ENCODE data around the gene ADGRG4.

Gene ADGRG4

DNA sequence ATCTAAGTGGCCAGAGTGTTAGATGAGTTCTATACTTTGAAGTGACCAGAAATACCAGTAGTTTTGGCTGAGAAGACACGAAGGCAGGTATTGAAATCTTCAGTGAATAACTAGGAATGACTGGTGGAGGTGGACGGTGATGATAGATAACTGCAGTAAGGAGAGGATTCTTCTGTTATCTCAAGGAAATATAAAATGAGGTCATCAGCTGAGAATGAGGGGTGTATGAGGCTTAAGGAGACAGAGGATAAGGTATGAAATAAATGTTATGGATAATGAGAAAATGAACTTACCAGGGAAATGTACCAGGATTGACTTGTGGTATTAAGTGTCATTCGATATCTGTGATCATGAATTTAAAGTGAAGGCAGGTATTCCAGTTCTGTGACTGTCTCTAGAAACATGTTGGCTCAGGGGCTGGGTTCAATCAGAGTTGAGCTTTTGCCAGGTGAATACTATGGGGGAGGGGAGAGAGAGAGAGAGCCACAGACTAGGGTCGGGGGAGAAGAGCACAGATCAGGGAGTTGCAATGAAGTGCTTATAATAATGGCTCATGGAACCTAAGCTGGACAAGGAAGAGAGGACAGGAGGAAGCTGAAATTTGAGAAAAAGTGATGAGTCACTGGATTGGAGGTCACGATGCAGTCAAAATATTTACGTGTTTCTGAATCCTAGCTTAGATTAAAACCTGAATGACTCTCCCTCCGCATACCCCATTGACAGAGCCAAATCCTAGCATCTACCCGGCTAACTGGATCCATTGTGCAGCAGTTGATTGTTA lies 149.5 kb downstream of the ADGRG4 start:
- WGBS, 2 experiments, result 82 to 86% methylated on average over 7 of the region's 8 CpGs
- Histone ChIP-seq H3K36me3 (ENCODE audit: control insufficient read depth, insufficient read depth, low read length) (no peaks in the 10 kb centered on the region), H3K4me1 (ENCODE audit: control insufficient read depth, insufficient read depth, low read length) (no peaks in the 10 kb centered on the region), H3K27ac (ENCODE audit: insufficient read depth, low read depth, low read length, poor library complexity, severe bottlenecking) (no peak overlapping the region), H3K27me3 (ENCODE audit: control insufficient read depth, insufficient read depth, low read length, poor library complexity, severe bottlenecking) (no peaks in the 10 kb centered on the region), H3K9me3 (ENCODE audit: control insufficient read depth, low read length) (no peaks in the 10 kb centered on the region), H3K4me3 (ENCODE audit: insufficient read depth, low read depth, low read length) (no peak overlapping the region)

DNA sequence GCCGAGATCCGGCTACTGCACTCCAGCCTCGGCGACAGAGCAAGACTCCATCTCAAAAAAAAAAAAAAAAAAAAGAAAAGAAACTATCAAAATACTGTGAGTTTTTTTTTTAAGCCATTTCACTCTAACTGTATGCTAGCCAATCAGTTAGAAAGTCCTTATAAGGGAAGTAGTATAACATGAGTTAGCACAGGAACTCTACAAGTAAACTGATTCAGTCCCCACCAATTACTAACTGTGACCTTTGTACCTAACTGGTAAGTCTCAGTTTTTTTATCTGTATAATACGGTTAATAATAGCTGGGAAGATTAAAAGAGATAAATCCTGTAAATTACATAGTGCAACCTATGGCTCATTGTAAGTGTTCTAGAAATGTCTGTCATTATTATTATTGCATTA lies 151.9 kb downstream of the ADGRG4 start:
- WGBS, 2 experiments, result 80 to 100% methylated on average over 2 to 4 of the region's 5 CpGs
- H3K4me1 ChIP-seq (ENCODE audit: control insufficient read depth, insufficient read depth, low read length), result no peaks in the 10 kb centered on the region
- H3K9me3 ChIP-seq (ENCODE audit: control insufficient read depth, low read length), result no peaks in the 10 kb centered on the region

DNA sequence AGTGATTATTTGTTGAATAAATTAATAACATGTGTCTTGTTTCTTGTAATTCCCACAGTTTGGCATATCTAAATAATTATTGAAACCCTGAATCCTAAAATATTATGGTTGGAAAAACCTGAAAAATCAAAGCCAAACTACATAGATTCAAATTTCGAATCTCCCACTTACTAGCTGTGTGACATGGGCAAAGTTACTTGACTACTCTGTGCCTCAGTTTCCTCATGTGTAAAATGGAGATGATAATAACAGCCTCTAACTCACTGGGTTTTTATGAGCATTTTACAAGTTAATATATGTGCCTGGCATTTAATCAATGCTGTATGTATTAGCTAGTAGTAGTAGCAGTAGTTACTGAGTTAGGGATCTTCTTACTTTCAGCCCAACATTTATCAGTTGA lies 152.4 kb downstream of the ADGRG4 start:
- H3K4me3 ChIP-seq (ENCODE audit: insufficient read depth, low read depth, low read length), result no peak overlapping the region
- WGBS, 2 experiments, result no CpG with 5 or more reads among the region's 1 CpG
- no peaks in the 10 kb centered on the region for H3K4me1 ChIP-seq (ENCODE audit: control insufficient read depth, insufficient read depth, low read length)
- H3K36me3 ChIP-seq (ENCODE audit: control insufficient read depth, insufficient read depth, low read length), result no peaks in the 10 kb centered on the region
- no peaks in the 10 kb centered on the region for H3K27me3 ChIP-seq (ENCODE audit: control insufficient read depth, insufficient read depth, low read length, poor library complexity, severe bottlenecking)
- no peak overlapping the region for H3K27ac ChIP-seq (ENCODE audit: insufficient read depth, low read depth, low read length, poor library complexity, severe bottlenecking)
- H3K9me3 ChIP-seq (ENCODE audit: control insufficient read depth, low read length), result no peaks in the 10 kb centered on the region

More for the DNA sequence above, 151.9 kb downstream of the ADGRG4 start:
- Histone ChIP-seq H3K27ac (ENCODE audit: insufficient read depth, low read depth, low read length, poor library complexity, severe bottlenecking) (no peak overlapping the region), H3K27me3 (ENCODE audit: control insufficient read depth, insufficient read depth, low read length, poor library complexity, severe bottlenecking) (no peaks in the 10 kb centered on the region), H3K36me3 (ENCODE audit: control insufficient read depth, insufficient read depth, low read length) (no peaks in the 10 kb centered on the region), H3K4me3 (ENCODE audit: insufficient read depth, low read depth, low read length) (no peak overlapping the region)

DNA sequence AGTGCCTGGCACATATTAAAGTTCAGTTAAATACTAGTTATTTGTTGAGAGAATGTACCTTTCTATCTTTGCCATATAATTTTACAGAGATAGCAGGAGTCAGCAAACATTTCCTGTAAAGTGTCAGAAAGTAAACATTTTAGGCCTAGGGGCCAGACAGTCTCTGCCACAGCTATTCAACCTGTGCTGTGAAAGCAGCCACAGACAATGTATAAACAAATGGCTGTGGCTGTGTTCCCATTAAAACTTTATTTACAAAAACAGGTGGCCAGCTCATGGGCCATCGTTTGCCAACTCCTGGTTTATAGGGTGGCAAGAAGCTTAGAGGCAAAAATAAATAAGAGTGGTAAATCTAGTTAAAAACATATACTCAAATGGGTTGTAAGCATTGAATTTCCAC lies 153.0 kb downstream of the ADGRG4 start:
- Histone ChIP-seq H3K4me1 (ENCODE audit: control insufficient read depth, insufficient read depth, low read length) (no peaks in the 10 kb centered on the region), H3K9me3 (ENCODE audit: control insufficient read depth, low read length) (no peaks in the 10 kb centered on the region), H3K36me3 (ENCODE audit: control insufficient read depth, insufficient read depth, low read length) (no peaks in the 10 kb centered on the region), H3K27me3 (ENCODE audit: control insufficient read depth, insufficient read depth, low read length, poor library complexity, severe bottlenecking) (no peaks in the 10 kb centered on the region), H3K27ac (ENCODE audit: insufficient read depth, low read depth, low read length, poor library complexity, severe bottlenecking) (no peak overlapping the region), H3K4me3 (ENCODE audit: insufficient read depth, low read depth, low read length) (no peak overlapping the region)
- WGBS, 2 experiments, result 90 to 100% methylated on average over 1 of the region's 1 CpG

DNA sequence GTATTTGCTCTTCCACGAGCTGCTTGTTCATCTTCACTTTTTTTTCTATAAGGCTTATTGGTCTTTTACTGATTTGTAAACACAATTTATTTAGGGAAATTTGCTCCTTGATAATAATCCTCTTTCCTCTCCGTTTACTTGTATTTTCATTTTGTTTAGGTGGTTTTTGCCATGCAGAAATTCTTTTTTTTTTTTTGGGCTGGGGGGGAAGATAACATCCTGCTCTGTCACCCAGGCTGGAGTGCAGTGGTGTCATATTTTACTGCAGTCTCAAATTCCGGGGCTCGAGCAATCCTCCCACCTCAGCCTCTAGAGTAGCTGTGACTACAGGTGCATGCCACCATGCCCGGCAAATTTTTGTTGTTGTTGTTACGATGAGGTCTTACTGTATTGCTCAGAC lies 155.4 kb downstream of the ADGRG4 start:
- H3K4me1 ChIP-seq (ENCODE audit: control insufficient read depth, insufficient read depth, low read length), result no peaks in the 10 kb centered on the region
- no peak overlapping the region for H3K4me3 ChIP-seq (ENCODE audit: insufficient read depth, low read depth, low read length)
- no peak overlapping the region for H3K27ac ChIP-seq (ENCODE audit: insufficient read depth, low read depth, low read length, poor library complexity, severe bottlenecking)
- WGBS, 2 experiments, result 87 to 100% methylated on average over 3 to 4 of the region's 6 CpGs
- H3K27me3 ChIP-seq (ENCODE audit: control insufficient read depth, insufficient read depth, low read length, poor library complexity, severe bottlenecking), result no peaks in the 10 kb centered on the region
- no peaks in the 10 kb centered on the region for H3K9me3 ChIP-seq (ENCODE audit: control insufficient read depth, low read length)
- no peaks in the 10 kb centered on the region for H3K36me3 ChIP-seq (ENCODE audit: control insufficient read depth, insufficient read depth, low read length)

DNA sequence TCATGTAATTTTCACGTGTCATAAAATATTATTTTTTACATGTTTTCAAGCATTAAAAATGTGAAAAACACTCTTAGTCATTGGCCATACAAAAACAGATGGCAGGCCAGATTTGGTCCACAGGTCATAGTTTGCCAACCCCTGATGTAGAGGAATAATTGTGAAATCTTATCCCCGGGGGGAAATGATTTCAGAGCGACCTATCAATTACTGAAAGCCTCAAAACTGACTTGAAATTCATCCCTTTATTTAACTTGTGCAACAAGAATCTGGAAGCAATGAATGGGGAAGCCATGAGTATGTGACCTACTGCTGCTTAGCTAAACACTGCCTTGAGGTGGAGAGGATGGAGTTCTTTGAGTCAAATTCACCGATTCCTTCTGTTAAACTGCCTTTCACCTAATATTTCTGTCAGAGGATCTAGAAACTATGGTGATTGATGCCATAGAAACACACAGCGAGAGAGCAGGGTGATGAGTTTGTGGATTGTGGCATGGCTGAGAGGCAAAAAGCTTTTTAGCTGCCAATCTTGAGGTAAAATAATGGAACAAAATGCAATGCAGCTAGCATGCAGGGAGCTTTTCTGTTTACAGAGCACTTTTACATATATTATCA lies 156.6 kb downstream of the ADGRG4 start:
- no peaks in the 10 kb centered on the region for H3K27me3 ChIP-seq (ENCODE audit: control insufficient read depth, insufficient read depth, low read length, poor library complexity, severe bottlenecking)
- no peaks in the 10 kb centered on the region for H3K4me1 ChIP-seq (ENCODE audit: control insufficient read depth, insufficient read depth, low read length)
- no peaks in the 10 kb centered on the region for H3K36me3 ChIP-seq (ENCODE audit: control insufficient read depth, insufficient read depth, low read length)
- H3K27ac ChIP-seq (ENCODE audit: insufficient read depth, low read depth, low read length, poor library complexity, severe bottlenecking), result no peak overlapping the region
- no peak overlapping the region for H3K4me3 ChIP-seq (ENCODE audit: insufficient read depth, low read depth, low read length)
- 92 to 94% methylated on average over 3 to 4 of the region's 5 CpGs for WGBS, 2 experiments
- H3K9me3 ChIP-seq (ENCODE audit: control insufficient read depth, low read length), result no peaks in the 10 kb centered on the region

DNA sequence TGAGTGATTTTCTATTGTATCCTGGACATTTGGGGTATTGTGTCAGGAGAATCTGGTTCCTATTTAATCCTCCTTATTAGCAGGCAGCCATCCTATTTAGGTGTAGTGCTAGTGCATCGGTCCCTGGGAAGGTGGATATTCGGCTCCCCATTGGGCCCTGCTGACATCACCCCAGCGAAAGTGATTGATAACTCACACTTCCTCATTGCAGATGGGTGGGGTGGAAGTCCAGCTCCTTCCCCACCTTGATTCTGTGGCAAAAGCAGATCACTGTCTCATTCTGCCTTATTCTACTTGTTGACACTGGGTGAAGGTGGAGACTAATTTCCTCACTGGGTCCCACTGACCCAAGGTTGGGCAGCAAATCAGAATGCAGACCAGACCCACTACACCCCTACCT lies 163.8 kb downstream of the ADGRG4 start:
- H3K27ac ChIP-seq (ENCODE audit: insufficient read depth, low read depth, low read length, poor library complexity, severe bottlenecking), result no peak overlapping the region
- 88 to 100% methylated on average over 1 to 3 of the region's 3 CpGs for WGBS, 2 experiments
- H3K4me1 ChIP-seq (ENCODE audit: control insufficient read depth, insufficient read depth, low read length), result no peaks in the 10 kb centered on the region
- H3K27me3 ChIP-seq (ENCODE audit: control insufficient read depth, insufficient read depth, low read length, poor library complexity, severe bottlenecking), result no peaks in the 10 kb centered on the region
- no peaks in the 10 kb centered on the region for H3K9me3 ChIP-seq (ENCODE audit: control insufficient read depth, low read length)
- H3K36me3 ChIP-seq (ENCODE audit: control insufficient read depth, insufficient read depth, low read length), result no peaks in the 10 kb centered on the region
- H3K4me3 ChIP-seq (ENCODE audit: insufficient read depth, low read depth, low read length), result no peak overlapping the region
